B cell (primary cell): ENCODE data around the gene TSSK6. TPM values are rescaled to one million over a fixed set of nuclear protein-coding genes. Genes with fewer than 3 reads are reported as not detected.

Source experiments
- ATAC-seq: fragments of 200-7000 bp; cut with Tn5 transposase; one replicate; pipeline ENCODE4 v1.10.0; 2021; ENCODE audit warnings: low read depth, mild to moderate bottlenecking, moderate number of reproducible peaks, moderate library complexity
- CTCF ChIA-PET: fragments of 350-600 bp; sonication (Branson Sonifier 250); formaldehyde crosslinking; loops from one replicate; lab custom pipeline; 2021; ENCODE audit warnings: antibody characterized with exemption, inconsistent platforms; lab: Charles Lee
- POLR2A ChIA-PET: fragments of 350-600 bp; sonication (Branson Sonifier 250); formaldehyde crosslinking; loops from one replicate; lab custom pipeline; 2021; ENCODE audit warnings: antibody characterized with exemption; lab: Charles Lee
- DNase-seq: peaks from one replicate; pipeline ENCODE4 v3.0.0; 2013
- H2AFZ ChIP-seq: 2 replicates; pipeline ENCODE4 v1.6.1; 2012; ENCODE audit warnings: mild to moderate bottlenecking, low read depth, low read length; ENCODE audit not compliant: insufficient read depth, poor library complexity, severe bottlenecking
- H3K27ac ChIP-seq, 2 donors: 1 replicate in 1 of 2; 2 replicates in 1 of 2; pipeline ENCODE4 v1.5.1; 2012 to 2013; ENCODE audit warnings: low read length in 2 of 2, mild to moderate bottlenecking in 2 of 2, moderate library complexity in 1 of 2
- H3K27me3 ChIP-seq, 4 experiments: fragments of 200-600 bp in 1 of 4; sonication (generic) in 1 of 4; replicated peaks in 1 of 4; 1 replicate in 2 of 4; 2 replicates in 2 of 4; pipeline versions ENCODE4 v1.6.1 to v1.7.0; 2013 to 2016; ENCODE audit warnings: low read length in 3 of 4, mild to moderate bottlenecking in 2 of 4, mixed read lengths in 1 of 4, moderate library complexity in 1 of 4; ENCODE audit not compliant: insufficient read depth in 4 of 4, control insufficient read depth in 3 of 4; ENCODE audit errors: control extremely low read depth in 1 of 4
- H3K36me3 ChIP-seq, 2 experiments: replicated peaks in 1 of 2; 1 replicate in 1 of 2; 2 replicates in 1 of 2; pipeline versions ENCODE4 v1.6.1 to v1.7.1; 2013; ENCODE audit warnings: low read length in 1 of 2; ENCODE audit not compliant: insufficient read depth in 2 of 2, control insufficient read depth in 1 of 2; ENCODE audit errors: control extremely low read depth in 1 of 2, extremely low read depth in 1 of 2
- H3K4me1 ChIP-seq, 2 donors: fragments of 200-600 bp in 1 of 2; sonication (generic) in 1 of 2; 1 replicate in 1 of 2; 2 replicates in 1 of 2; pipeline versions ENCODE4 v1.5.1 to v1.6.1; 2013 to 2017; ENCODE audit warnings: low read length in 2 of 2; ENCODE audit not compliant: control insufficient read depth in 2 of 2, insufficient read depth in 2 of 2
- H3K4me2 ChIP-seq: replicated peaks from 2 replicates; pipeline ENCODE3; 2012; ENCODE audit warnings: mild to moderate bottlenecking, low read depth, low read length; ENCODE audit not compliant: poor library complexity, severe bottlenecking
- H3K4me3 ChIP-seq, 5 experiments: fragments of 200-600 bp in 1 of 5; sonication (generic) in 1 of 5; 1 replicate in 3 of 5; 2 replicates in 2 of 5; pipeline versions ENCODE4 v1.5.1 to v1.7.0; 2011 to 2016; ENCODE audit warnings: low read length in 4 of 5, mild to moderate bottlenecking in 4 of 5, low read depth in 2 of 5, control low read depth in 1 of 5, moderate library complexity in 1 of 5; ENCODE audit not compliant: insufficient read depth in 1 of 5; ENCODE audit errors: control extremely low read depth in 1 of 5, extremely low read depth in 1 of 5
- H3K79me2 ChIP-seq: fragments of 200-600 bp; sonication (generic); one replicate; pipeline ENCODE4 v1.6.0; 2016; ENCODE audit warnings: low read length; ENCODE audit not compliant: control insufficient read depth, insufficient read depth
- H3K9ac ChIP-seq: fragments of 200-600 bp; sonication (generic); 2 replicates; pipeline ENCODE4 v1.6.1; 2017; ENCODE audit warnings: mild to moderate bottlenecking, low read length, moderate library complexity
- H3K9me3 ChIP-seq, 3 donors: one replicate each; pipeline versions ENCODE4 v1.6.1 to v1.7.1; 2013; ENCODE audit warnings: low read length in 2 of 3; ENCODE audit not compliant: control insufficient read depth in 2 of 3, insufficient read depth in 1 of 3; ENCODE audit errors: control extremely low read depth in 1 of 3
- H4K20me1 ChIP-seq: 2 replicates; pipeline ENCODE4 v1.6.0; 2012; ENCODE audit warnings: mild to moderate bottlenecking, low read length; ENCODE audit not compliant: insufficient read depth, control insufficient read depth, poor library complexity, severe bottlenecking
- H3K27ac Mint-ChIP-seq: one replicate; pipeline ENCODE4 v1.8.0; 2021; ENCODE audit warnings: mixed read lengths
- H3K27me3 Mint-ChIP-seq: one replicate; pipeline ENCODE4 v1.8.0; 2021; ENCODE audit warnings: mixed read lengths
- H3K4me1 Mint-ChIP-seq: one replicate; pipeline ENCODE4 v1.8.0; 2021; ENCODE audit warnings: mixed read lengths
- H3K4me3 Mint-ChIP-seq: one replicate; pipeline ENCODE4 v1.8.0; 2021; ENCODE audit warnings: mixed read lengths
- H3K9me3 Mint-ChIP-seq: one replicate; pipeline ENCODE4 v1.8.0; 2022; ENCODE audit warnings: mixed read lengths; ENCODE audit not compliant: insufficient read depth
- EZH2 ChIP-seq: IDR thresholded peaks from 2 replicates; pipeline ENCODE4 v1.6.1; 2012; ENCODE audit warnings: borderline replicate concordance, low read depth, mild to moderate bottlenecking, moderate library complexity, low read length; ENCODE audit not compliant: insufficient read depth, poor library complexity, severe bottlenecking
- WGBS: methylation state at CpG from one replicate; pipeline ENCODE4 v1.1.5; 2013; ENCODE audit warnings: missing lambda C conversion rate; ENCODE audit not compliant: insufficient coverage; 5-methylcytosine and 5-hydroxymethylcytosine counted together
- intact Hi-C: fragments of 100-400 bp; cut with micrococcal nuclease; formaldehyde crosslinking; loops from one replicate; pipeline ENCODE4 v1.10.0; 2022
- polyA plus RNA-seq: library from polyadenylated mRNA; depleted of rRNA; stranded (reverse); fragments of >200 nt; gene quantifications from 2 replicates; pipeline ENCODE4 v1.2.3, GENCODE V29; 2012
- total RNA-seq, 2 donors: library from RNA; stranded (reverse); fragments of 120-200 nt in 1 of 2; gene quantifications; 1 replicate in 1 of 2; 2 replicates in 1 of 2; pipeline versions ENCODE4 v1.2.3 to v1.2.4, GENCODE V29; 2013 to 2022
- TF ChIP-seq, protein P1 (sequence below): fragments of 200-600 bp; IDR thresholded peaks from one replicate; pipeline ENCODE4 v1.8.0; 2022; ENCODE audit warnings: antibody characterized with exemption, mild to moderate bottlenecking

TSSK6 gene
- total and polyA plus RNA-seq, 2 donors (not counting 1 experiment from before 2014, with no cell fraction given): 8.9 to 9.6 TPM

DNA sequence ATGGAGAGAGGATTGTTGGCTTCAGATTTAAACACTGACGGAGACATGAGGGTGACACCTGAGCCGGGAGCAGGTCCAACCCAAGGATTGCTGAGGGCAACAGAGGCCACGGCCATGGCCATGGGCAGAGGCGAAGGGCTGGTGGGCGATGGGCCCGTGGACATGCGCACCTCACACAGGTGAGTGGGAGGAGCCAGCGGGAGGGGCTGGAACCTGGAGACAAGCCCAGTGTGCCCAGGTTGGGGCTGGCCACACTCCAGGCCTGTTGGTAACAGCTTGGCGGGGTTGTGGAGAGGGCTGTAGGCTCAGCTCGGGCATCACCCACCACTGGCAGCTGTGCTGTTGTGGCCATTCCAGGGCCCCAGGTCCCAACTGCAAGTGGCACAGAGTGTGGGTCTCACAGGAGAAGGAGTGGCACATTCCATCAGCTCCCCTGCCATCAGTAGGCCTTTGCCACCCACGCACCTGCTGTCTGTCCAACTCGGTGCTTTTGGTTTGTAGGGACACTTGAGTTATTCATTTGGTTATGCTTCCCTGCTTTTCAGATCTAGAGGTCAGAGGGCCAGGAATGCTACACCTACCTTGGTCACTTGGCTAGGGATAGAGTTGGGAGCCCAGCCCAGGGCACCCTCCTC, 49.8 kb downstream of the TSSK6 start:
- Histone ChIP-seq H3K27ac (no peak overlapping the region), H3K79me2 (peaks cover 100% of the 10 kb centered on the region), H3K9me3 (peaks cover 2 to 40% (median 24%) of the 10 kb centered on the region in 3 donors), H4K20me1 (peaks cover 50% of the 10 kb centered on the region), H3K27me3 (no peaks in the 10 kb centered on the region), H2AFZ (no peak overlapping the region), H3K36me3 (peaks cover 5 to 41% of the 10 kb centered on the region in 2 experiments), H3K4me1 (peaks cover 30 to 38% of the 10 kb centered on the region in 2 donors), H3K4me2 (no peak overlapping the region), H3K9ac (no peak overlapping the region), H3K4me3 (no peak overlapping the region)
- Mint-ChIP-seq H3K27ac (no peak overlapping the region), H3K4me1 (peaks cover 45% of the 10 kb centered on the region), H3K9me3 (peaks cover 5% of the 10 kb centered on the region), H3K27me3 (no peaks in the 10 kb centered on the region), H3K4me3 (no peak overlapping the region)
- no peak for ATAC-seq
- ChIA-PET CTCF (no interaction called here), POLR2A (no interaction called here)
- intact Hi-C loops: no loop called here
- no peak for DNase-seq
- WGBS: 99% methylated on average over 12 of the region's 12 CpGs
- no peak for TF ChIP-seq EZH2
- TF ChIP-seq, protein P1, sequence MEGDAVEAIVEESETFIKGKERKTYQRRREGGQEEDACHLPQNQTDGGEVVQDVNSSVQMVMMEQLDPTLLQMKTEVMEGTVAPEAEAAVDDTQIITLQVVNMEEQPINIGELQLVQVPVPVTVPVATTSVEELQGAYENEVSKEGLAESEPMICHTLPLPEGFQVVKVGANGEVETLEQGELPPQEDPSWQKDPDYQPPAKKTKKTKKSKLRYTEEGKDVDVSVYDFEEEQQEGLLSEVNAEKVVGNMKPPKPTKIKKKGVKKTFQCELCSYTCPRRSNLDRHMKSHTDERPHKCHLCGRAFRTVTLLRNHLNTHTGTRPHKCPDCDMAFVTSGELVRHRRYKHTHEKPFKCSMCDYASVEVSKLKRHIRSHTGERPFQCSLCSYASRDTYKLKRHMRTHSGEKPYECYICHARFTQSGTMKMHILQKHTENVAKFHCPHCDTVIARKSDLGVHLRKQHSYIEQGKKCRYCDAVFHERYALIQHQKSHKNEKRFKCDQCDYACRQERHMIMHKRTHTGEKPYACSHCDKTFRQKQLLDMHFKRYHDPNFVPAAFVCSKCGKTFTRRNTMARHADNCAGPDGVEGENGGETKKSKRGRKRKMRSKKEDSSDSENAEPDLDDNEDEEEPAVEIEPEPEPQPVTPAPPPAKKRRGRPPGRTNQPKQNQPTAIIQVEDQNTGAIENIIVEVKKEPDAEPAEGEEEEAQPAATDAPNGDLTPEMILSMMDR: no peak

DNA sequence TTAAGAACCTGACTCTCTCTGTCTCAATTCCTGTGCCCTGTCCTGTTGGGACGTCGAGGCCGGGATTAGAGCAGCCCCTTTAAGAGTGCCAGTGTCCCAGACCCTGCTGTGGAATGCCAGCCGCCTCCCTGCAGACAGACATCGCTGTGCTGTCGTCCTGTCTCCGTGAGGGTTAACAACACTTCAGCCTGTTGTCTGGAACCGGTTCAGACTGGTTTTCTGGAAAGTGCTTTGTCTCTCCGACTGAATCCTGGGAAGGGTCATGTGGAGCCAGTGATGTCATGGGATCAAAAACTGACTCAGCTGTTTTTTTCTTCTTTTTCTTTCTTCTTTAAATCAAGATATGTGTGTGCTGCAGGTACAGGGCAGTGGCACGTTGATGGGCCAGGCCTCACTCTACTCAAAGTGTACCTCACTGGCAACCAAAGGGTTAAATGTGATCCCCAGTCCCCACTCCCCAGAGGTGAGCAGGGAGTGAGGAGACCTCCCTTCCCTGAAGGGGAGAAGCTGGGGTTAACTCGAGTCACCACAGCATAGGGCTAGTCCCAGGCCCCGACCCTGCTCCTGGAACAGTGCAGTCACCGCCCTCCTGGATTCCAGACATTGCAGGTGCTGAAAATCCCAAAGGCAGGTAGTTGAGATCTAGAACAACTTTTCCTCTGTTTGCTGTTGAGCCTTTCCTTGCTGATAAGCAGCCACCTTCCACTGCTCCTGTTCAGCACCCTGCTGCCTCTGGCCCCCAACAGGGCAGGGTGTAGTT, 50.8 kb downstream of the TSSK6 start:
- Histone ChIP-seq H3K36me3 (peaks cover 3 to 41% of the 10 kb centered on the region in 2 experiments), H3K9ac (no peak overlapping the region), H3K9me3 (peaks cover 2 to 35% (median 24%) of the 10 kb centered on the region in 3 donors), H3K27me3 (no peaks in the 10 kb centered on the region), H4K20me1 (peaks cover 59% of the 10 kb centered on the region), H3K4me2 (no peak overlapping the region), H2AFZ (no peak overlapping the region), H3K4me1 (peaks cover 35 to 42% of the 10 kb centered on the region in 2 donors), H3K4me3 (no peak overlapping the region), H3K79me2 (peaks cover 96% of the 10 kb centered on the region), H3K27ac (no peak overlapping the region)
- ChIA-PET CTCF (no interaction called here), POLR2A (no interaction called here)
- ATAC-seq (no peak), DNase-seq (no peak)
- Mint-ChIP-seq H3K27ac (no peak overlapping the region), H3K4me1 (peaks cover 48% of the 10 kb centered on the region), H3K27me3 (no peaks in the 10 kb centered on the region), H3K4me3 (no peak overlapping the region), H3K9me3 (peaks cover 5% of the 10 kb centered on the region)
- TF ChIP-seq, protein P1: no peak
- no peak for TF ChIP-seq EZH2
- 98% methylated on average over 11 of the region's 13 CpGs for WGBS
- intact Hi-C loops: loop anchor here (5.0 kb wide), 1 partner anchor 57 kb away; the partner anchor contains the start of gene GATAD2A
